D721Med (cell line): ENCODE data around the gene PLCB4.

Source experiments
- DNase-seq: peaks from one replicate; pipeline ENCODE4 v3.0.0; 2011; ENCODE audit warnings: low spot score; ENCODE audit not compliant: insufficient read length
- FAIRE-seq: peaks from 2 replicates; lab custom pipeline; 2011; peaks lifted over from hg19 to GRCh38; lab: Jason Lieb, UNC
- TF ChIP-seq, protein P1 (sequence below): IDR thresholded peaks from 2 replicates; pipeline ENCODE4 v1.5.1; 2012; ENCODE audit warnings: mild to moderate bottlenecking, control low read depth; ENCODE audit not compliant: insufficient read depth; ENCODE audit errors: missing control alignments

The PLCB4 gene

DNA sequence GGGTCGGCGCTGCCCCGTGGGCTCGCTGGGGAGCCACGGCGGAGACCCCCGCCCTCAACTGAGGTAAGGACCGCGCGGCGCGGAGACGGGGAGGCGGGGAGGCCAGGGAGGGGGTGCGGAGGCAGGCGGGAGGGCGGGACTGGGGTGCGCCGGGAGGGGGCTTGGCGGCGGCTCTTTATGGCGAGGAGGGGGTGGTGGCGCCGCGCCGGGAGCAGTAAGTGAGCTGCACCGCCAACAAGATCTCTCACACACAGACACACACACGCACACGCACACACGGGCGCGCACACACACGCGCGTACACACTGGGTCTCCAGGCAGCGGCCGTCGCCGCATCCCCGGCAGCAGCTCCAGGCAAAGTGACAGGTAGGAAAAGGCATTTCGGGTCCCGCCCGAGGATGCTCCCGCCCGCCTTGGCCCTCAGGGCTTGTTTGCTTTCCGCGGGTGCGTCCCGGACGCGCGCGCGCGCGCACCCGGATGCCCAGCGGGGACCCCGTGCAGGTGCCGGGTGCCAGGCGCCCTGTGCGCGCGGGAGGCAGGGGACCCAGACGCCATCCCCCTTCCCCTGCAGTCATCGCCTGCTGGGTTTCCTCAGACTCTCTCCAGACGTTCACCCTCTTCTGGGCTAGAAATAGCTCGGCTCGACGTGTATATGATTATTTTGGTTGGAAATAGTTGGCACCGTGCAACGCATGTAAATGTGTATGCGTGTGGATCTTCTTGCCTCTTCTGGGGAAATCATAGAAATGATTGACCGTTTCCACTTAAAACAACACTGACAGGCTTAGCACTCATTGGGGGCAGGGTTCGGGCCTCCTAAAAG lies at the start of gene PLCB4:
TSS of gene PLCB4 (plus strand) at position 247 of the 823 bp plus-strand sequence. CDS start 238,728 bp downstream, outside the sequence.
- FAIRE-seq (no peak), DNase-seq (no peak)
- TF ChIP-seq, protein P1, sequence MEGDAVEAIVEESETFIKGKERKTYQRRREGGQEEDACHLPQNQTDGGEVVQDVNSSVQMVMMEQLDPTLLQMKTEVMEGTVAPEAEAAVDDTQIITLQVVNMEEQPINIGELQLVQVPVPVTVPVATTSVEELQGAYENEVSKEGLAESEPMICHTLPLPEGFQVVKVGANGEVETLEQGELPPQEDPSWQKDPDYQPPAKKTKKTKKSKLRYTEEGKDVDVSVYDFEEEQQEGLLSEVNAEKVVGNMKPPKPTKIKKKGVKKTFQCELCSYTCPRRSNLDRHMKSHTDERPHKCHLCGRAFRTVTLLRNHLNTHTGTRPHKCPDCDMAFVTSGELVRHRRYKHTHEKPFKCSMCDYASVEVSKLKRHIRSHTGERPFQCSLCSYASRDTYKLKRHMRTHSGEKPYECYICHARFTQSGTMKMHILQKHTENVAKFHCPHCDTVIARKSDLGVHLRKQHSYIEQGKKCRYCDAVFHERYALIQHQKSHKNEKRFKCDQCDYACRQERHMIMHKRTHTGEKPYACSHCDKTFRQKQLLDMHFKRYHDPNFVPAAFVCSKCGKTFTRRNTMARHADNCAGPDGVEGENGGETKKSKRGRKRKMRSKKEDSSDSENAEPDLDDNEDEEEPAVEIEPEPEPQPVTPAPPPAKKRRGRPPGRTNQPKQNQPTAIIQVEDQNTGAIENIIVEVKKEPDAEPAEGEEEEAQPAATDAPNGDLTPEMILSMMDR: no peak

DNA sequence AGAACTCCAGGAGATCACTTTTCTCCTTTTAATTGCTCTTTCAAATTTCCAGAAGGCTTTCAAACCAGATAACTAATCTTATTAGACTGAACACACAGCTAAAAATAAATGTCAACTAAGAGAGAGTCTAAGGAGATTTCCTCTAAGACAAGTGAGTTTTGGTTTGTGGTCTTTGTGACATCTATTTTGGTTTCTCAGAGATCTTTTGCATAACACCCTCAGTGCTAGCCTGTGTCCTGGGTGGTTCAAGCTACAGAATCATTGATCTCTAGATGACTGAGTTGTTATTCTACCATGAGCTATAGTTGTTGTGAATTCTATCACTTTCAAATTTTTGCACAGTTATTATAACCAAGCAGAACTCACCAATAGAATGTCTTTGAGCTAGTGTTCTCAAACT lies 49.1 kb upstream of the PLCB4 start:
- FAIRE-seq: no peak
- TF ChIP-seq, protein P1: no peak
- no peak for DNase-seq

DNA sequence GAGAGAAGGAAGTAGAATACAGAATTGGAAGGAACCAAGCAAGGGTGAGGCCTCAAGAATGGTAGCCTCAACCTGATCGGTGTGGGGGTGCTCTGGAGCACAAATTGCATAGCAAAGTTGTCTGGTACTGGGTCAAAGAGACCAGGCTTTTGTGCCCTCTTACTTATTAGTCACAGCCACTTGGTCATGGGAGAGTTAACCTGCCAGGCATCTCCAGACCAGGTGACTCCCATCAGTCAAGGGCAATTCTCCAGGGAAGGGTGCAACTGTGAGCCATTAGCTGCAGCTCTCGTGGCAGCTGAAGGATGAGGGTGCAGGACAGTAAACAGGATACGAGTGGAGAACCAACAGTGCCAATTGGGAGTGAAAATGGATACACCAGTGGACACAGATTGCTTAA lies 47.7 kb upstream of the PLCB4 start:
- DNase-seq (no peak), FAIRE-seq (no peak)
- TF ChIP-seq, protein P1: no peak

DNA sequence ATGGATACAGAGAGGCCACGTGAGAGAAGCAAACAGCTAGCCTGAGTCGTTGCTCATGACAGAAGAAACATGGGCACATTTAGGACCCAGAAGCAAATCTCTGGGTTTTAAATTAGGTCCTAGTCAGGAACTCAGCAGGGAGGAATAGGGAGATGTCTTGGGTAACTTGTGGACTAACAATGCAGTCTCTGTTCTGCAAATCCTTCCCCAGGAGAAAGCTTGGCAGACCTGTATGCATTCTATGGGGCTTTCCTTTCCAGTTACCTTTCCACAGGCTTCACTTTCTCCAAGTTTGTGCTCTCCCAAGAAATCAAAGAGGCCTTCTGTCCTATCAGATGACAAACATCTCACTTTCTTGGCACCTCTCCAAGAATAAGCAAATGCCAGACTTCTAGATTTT lies 47.2 kb upstream of the PLCB4 start:
- TF ChIP-seq, protein P1: no peak
- no peak for DNase-seq
- FAIRE-seq: no peak

DNA sequence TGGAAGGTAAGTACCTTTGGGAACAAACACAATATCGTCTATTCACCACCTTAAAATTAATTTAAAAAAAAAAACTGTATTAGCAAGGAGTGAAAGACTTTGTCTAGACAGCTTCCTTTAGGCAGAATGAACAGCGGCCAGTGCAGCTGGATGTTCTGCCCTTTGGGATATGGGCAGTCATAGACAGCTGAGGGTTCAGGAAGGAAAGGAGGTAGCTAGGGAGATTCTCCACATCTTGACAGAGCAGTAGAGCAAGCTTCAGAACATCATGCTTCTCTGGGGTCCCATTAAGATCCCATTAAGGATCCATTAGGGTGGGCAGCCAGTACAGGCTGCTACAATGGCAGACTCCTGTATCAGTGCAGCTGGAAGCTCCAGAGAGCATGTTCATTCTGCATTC lies 46.5 kb upstream of the PLCB4 start:
- TF ChIP-seq, protein P1: no peak
- no peak for DNase-seq
- no peak for FAIRE-seq

DNA sequence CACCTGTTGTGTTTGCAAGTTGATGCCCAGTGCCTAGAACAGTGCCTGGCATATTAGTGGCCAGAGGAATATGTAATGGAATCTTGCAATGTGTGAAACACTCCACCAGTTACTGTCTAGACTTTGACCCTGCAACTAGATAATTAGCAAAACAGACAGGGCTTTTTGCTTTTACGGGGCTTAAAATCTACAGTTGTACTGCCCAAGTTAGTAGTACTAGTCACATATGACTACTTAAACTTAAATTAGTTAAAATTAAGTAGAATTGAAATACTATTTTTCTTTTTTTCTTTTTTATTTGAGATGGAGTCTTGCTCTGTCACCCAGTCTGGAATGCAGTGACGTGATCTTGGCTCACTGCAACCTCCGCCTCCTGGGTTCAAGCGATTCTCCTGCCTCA lies 44.3 kb upstream of the PLCB4 start:
- TF ChIP-seq, protein P1: no peak
- DNase-seq: no peak
- no peak for FAIRE-seq

DNA sequence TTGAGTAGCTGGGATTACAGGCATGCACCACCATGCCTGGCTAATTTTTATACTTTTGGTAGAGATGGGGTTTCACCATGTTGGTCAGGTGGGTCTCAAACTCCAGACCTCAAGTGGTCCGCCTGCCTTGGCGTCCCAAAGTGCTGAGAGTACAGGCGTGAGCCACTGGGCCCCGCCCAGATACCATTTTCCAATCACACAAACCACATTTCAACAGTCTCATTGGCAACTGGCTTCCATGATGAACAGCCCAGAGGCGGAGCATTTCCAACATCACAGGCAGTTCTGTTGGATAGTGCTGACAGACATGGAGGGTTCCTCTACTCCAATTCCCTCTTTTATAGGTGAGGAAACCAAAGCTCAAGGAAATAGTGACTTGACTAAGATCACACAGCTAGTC lies 43.9 kb upstream of the PLCB4 start:
- DNase-seq (no peak), FAIRE-seq (no peak)
- TF ChIP-seq, protein P1: no peak
